NCI-H1048 (cell line): ENCODE data around the gene DBNDD1.
"Not testable (repeated sequence)": the region's sequence is repeated elsewhere in the genome, so short reads cannot be mapped to it uniquely, and the experiment has no call there.

Experiments used
- DNase-seq: peaks from one replicate; lab custom pipeline; 2025; lab: John Stamatoyannopoulos, UW

Gene DBNDD1, protein sequence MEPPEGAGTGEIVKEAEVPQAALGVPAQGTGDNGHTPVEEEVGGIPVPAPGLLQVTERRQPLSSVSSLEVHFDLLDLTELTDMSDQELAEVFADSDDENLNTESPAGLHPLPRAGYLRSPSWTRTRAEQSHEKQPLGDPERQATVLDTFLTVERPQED

DNA sequence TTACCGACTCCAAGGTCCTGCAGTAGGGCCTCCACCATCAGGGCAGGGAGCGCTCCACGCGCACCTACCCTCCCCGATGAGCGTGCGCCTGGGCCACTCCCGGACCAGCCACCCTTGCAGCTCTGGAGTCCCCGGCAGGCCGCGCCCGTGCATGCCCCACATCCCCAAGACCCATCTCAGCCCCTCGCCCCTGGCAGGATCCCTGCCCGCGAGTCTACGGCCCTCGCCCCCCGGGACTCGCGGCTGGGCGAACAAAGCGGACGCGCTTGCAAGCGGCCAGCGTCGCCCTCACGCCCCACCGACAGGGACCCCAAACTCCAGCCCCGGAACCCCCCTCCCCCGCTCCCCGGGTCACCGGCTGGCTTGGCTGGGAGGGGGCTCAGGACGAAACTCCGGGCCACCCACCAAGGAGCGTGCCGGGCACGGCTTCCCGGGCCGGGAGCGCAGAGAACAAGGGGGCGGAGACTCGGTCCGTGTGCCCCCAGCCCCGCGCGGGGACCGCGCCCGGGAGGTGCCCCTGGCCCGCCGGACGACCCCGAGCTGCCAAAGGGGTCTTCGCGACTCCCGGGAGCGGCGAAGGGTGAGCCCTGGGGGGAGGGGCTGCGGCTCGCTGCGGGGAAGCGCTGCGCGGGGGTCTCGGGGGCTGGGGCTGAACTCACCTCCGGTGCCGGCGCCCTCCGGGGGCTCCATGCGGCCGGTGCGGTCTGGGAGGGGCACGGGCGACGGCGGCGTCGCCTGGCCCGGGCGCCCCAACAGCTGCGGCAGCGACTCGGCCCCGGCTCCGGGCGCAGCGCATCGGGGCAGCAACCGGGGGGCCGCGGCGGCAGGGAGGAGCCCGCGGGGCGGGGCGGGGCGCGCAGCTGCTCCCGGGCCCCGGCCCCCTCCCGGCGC is at the start of gene DBNDD1:
DBNDD1 (minus strand) TSS at position 805 of the 891 bp plus-strand sequence; CDS start at position 690, 115 bp downstream.
- DNase-seq: no peak

DNA sequence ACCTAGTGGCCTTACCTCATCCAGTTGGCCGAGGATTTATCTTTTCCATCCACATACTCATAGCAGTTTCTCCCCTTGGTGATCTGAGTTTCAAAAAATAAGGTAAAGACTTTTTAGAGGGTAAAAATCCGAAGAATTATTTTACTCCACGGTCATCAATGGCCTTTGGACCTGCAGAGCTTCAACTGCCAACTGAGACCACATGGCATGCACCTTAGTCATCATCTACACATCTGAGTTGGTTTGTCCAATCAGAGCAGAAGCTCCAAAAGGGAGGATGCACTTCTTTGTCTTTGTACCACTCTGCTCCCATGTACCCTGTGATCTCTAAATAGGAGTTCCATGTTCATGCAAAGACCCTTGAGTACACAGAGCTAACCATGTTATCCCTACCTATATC is 42.2 kb upstream of the DBNDD1 start:
- DNase-seq: no peak

DNA sequence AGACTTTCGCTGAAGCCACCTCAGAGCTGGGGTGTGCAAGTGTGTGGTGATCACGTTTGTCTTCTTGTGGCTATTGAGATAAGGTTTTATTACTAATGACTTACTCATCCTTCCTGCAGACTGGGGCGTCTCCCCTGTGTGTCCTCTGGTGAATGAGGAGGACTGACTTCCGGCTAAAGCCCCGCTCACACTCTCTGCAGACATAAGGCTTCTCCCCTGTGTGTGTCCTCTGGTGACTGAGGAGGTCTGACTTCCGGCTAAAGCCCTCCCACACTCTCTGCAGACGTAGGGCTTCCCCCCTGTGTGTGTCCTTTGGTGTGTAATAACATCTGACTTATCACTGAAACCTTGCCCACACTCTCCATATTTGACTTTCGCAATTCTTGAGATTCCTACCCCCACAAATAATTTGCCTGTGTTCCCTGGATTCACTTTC is 38.5 kb upstream of the DBNDD1 start:
- no peak for DNase-seq

DNA sequence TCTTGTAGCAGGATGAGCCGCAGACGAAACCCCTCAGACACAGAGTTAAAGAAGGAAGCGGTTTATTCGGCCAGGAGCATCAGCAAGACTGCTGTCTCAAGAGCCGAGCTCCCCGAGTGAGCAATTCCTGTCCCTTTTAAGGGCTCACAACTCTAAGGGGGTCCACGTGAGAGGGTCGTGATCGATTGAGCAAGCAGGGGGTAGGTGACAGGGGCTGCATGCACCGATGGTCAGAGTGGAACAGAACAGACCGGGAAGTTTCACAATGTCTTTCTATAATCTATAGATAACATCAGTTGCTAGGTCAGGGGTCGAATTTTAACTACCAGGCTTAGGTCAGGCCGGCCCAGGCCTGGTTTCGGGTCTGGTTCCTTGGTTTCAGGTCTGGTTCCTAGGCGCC is 37.3 kb upstream of the DBNDD1 start:
- DNase-seq: not testable (repeated sequence)

DNA sequence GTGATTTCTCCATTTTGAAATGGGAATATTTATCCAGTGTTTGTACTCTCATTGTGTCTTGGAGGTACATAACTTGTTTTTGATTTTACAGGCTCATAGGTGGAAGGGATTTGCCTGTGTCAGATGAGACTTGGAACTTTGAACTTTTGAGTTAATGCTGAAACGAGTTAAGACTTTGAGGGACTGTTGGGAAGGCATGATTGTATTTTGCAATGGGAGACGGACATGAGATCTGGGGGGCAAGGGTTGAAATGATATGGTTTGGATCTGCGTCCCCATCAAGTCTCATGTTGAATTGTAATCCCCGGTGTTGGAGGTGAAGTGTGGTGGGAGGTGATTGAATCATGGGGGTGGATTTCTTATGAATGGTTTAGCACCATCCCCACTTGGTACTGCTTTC is 36.1 kb upstream of the DBNDD1 start:
- no peak for DNase-seq

DNA sequence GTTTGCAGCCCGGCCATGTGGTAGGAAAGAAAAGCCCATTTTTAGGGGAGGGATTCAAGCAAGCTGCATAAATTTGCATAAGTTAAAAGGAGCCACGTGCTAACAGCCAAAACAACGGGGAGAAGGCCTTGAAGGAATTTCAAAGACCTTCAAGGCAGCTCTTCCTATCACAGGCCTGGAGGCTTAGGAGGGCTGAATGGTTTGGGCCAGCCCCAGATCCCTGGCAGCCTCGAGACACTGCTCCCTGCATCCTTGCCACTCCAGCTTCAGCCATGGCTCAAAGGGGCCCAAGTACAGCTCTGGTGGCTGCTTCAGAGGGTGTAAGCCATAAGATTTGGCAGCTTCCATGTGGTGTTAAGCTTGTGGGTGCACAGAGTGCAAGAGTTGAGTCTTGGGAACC is 35.3 kb upstream of the DBNDD1 start:
- DNase-seq: no peak

DNA sequence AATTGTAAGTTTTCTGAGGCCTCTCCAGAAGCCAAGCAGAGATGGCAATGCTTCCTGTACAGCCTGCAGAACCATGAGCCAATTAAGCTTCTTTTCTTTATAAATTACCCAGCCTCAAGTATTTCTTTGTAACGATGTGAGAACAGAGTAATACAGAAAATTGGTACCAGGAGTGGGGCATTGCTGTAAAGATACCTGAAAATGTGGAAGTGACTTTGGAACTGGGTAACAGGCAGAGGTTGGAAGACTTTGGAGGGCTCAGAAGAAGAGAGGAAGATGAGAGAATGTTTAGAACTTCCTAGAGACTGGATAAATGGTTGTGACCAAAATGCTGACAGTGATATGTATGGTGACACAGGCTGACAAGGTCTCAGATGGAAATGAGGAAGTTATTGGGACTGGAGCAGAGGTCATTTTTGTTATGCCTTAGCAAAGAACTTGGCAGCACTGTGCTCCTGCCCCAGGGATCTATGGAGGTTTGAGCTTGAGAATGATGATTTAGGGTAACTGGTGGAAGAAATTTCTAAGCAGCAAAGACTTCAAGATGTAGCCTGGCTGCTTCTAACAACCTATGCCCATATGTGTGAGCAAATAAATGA is 34.7 kb upstream of the DBNDD1 start:
- DNase-seq: no peak

DNA sequence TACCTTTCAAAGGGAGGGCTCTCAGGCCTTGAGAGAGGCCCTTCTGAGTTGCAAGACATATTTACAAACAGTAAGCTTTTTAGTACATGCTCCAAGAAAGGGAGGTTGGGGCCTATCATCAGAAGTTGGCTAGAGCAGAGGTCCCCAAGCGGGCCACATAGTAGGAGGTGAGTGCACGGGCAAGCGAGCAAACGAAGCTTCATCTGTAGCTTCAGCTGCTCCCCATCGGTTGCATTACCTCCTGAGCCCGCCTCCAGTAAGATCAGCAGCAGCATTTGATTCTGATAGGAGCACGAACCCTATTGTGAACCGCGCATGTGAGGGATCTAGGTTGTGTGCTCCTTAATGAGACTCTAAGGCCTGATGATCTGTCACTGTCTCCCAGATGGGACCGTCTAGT is 31.7 kb upstream of the DBNDD1 start:
- DNase-seq: no peak

DNA sequence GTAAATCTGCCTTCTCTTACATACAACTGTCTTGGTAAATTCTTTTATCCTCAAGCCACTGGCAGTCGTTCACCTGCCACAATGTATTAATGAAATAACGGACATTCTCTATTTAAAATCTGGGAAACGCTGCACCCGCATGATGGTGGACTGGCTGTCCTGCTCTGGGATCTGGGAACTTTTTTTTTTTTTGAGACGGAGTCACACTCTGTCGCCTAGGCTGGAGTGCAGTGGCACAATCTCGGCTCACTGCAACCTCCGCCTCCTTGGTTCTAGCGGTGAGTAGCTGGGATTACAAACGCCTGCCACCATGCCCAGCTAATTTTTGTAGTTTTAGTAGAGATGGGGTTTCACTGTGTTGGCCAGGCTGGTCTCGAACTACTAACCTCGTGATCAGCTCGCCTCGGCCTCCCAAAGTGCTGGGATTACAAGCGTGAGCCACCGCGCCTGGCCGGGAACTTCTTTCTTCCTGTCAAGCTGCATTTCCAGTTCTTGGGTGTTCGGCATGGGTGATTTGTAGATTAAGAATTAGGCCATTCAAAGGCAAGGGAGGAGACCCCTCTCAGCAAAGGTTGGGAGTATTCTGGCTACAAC is 29.6 kb upstream of the DBNDD1 start:
- no peak for DNase-seq

DNA sequence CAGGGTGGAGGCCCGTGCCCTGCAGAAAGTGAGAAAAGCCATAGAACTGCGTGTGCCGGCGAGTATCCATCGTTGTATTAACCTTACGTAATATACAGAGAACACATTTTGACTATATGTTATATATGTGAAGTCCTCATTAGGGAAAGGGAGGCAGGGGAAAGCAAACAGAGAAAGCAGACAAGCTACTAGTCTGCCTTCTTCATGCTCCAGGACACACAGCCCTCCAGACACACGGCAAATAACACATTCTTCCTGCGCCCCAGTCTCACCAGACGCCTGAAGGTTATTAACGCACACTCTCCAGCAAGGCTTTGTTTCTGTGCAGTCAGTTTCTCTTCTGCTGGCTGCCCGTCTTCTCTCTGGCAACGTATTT is 29.1 kb upstream of the DBNDD1 start:
- DNase-seq: no peak

DNA sequence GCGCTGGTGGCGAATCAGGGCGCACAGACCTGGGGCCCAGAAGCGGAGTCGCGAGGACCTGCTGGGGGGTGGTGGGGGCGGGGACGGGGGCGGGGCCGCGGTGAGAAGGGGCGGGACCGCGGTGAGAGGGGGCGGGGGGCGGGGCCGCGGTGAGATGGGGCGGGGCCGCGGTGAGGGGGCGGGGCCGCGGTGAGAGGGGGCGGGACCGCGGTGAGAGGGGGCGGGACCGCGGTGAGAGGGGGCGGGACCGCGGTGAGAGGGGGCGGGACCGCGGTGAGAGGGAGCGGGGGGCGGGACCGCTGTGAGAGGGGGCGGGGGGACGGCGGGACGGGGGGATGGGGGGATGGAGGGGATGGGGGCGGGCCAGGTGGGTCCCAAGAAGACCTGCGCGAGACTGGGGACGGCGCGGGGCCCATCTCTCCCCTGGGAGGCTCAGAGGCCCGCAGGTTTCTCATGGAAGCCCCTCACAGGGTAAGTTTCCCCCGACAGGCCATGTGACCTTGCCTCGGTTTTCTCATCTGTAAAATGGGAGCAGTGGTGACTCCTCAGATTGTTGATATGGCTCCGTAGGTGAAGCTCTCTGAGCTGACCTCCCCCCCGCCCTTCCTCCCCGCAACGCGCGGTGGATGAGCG is 28.6 kb upstream of the DBNDD1 start:
- DNase-seq: no peak

DNA sequence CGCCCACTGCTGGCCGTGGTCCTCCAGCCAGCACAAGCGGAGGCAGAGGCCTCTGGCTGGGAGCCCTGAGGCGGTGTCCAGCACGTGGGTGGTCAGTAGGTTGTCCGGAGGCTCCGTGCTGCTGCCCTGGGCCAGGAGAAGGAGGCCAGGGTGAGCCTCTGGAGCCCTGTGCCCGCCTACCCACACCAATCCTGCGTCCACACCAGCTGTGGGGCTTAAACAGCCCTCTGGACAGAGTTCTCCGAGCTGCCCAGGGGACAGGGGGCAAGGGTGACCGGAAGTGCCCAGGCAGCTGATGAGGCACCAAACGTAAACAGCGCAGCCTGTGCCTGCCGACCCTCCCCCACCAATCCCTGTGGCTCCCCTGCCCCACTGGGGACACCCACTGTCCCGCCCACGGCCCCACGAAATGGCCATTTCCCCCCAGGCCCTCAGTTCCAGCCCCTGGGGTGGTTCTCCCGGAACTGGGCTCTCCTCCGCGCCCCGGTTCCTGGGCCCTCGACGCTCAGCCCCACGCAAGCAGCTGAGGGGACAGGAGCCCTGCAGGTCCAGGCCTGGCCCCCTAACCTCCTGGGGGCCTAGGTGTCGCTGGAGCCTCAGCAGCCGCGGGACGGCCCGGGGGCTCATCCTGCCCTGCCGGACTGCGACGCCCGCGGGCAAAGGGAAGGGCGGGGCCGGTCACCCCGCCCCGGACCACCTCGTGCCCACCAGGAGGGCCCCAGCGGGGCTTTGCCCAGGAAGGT is 27.9 kb upstream of the DBNDD1 start:
- DNase-seq: no peak

DNA sequence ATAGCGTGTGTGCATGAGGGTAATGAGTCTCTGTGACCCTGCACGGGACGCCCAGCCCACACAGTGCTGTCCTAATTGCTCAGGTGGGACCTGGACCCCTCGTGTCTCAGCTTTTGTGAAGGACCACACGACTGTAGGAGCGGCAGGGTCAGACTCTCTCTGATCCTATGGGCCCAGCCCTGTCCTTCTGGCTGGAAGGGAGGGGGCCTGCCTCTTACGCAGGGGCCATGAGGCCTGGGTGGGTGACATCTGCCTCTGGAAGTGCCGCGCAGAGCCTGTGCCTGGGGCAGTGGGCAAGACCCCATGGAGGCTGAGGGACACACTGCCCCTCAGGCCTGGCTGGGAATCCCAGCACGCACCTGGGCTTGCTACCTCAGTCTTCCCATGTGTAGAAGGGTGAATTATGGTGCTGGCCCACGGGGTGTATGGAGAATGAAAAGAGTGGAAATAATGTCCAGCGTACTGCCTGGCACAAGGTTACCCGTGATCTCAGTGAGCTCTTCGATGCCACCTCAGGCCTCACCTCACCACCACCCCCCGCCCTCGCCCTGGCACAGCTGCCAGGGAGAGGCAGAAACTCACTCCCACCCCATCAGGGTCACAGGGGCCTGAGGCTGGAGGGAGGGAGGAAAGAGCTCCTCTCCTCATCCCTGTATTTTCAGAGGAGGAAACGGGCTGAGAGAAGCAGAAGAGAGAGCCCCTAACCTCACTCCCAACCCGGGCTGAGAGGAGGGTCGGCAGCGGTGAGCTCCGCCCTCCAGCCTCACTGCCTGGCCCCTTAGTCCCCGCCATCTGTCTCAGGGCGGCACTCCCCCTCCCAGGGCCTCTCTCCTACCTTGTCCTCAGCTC is 27.1 kb upstream of the DBNDD1 start:
- no peak for DNase-seq

DNA sequence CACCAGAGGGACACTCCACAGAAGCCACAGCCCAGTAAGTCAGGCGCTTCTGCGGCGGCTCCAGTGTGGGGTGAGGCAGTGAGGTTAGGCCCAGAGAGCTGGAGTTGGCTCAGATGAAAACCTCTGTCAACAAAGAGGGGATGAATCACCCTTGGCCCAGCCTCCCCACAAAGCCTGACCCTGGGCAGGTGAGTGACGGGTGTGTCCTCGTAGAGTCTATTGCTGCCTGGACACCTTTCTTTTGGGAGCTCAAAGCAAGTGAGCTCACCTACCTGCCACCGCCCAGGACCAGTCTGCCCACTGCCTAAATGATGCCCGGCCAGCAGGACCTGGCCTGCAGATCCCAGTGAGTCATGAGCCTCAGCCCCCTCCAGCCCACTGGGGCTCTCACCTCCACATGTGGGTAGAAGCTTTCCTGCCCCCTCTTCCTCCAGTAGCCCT is 24.9 kb upstream of the DBNDD1 start:
- no peak for DNase-seq

DNA sequence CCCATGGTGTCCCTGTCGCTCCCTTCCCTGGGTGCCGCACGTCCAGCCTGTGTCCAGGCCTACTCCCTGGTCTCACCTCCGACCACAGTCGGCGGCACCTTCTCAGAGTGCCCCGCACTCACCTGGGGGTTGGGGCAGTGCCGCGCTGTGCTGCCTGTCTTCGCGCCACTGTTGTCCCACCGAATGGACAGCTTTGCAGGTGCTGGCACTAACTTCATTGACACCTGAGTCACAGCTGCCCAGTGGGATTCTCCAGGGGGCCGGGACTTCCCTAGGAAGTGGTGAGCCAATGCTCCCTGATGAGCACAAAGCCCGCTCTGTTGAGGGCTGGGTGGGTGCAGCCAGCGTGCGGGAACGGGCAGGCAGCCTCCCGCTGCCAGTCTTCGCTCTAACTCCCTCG is 24.3 kb upstream of the DBNDD1 start:
- DNase-seq: no peak

DNA sequence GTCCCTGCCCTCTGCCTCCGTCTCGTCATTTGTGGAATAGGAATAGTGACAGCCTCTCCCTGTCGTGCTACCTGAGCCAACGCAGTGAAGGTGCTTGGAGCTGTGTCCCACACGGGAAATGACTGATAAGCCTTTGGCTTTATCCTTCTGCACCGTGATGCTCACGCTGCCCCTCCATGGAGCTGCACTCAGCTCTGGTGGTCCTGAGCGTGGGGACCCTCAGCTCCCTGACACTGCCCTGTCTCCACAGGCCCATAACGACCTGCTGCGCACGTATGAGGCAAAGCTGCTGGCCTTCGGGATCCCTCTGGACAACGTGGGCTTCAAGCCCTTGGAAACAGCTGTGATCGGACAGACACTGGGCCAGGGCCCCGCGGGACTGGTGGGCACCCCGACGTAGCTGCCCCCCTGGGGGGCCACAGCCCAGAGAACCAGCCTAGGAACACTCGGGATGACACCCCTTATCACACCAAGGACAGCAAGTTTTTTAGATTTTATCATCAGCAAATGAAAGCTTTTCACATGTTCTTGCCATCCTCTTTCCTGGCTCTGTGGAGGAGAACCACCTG is 23.8 kb upstream of the DBNDD1 start:
- no peak for DNase-seq

DNA sequence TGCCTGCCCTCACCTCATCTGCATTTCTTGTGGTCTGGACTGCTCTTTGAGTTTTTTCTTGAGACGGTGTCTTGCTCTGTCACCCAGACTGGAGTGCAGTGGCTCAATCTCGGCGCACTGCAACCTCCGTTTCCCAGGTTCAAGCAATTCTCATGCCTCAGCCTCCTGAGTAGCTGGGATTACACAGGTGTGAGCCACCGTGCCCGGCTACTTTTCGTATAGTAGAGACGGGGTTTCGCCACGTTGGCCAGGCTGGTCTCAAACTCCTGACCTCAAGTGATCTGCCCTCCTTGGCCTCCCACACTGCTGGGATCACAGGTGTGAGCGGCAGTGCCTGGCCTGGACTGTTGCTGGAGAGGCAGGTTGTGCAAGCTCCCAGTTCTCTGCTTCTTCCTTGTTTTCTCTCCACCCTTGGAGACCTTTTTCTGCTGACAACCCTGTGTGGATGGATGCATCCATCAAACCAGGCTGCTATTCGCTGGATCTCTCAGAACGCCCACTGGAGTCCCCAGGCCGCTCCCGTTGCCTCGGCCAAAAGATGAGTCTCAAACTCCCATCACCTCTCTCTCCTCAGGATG is 22.7 kb upstream of the DBNDD1 start:
- no peak for DNase-seq

DNA sequence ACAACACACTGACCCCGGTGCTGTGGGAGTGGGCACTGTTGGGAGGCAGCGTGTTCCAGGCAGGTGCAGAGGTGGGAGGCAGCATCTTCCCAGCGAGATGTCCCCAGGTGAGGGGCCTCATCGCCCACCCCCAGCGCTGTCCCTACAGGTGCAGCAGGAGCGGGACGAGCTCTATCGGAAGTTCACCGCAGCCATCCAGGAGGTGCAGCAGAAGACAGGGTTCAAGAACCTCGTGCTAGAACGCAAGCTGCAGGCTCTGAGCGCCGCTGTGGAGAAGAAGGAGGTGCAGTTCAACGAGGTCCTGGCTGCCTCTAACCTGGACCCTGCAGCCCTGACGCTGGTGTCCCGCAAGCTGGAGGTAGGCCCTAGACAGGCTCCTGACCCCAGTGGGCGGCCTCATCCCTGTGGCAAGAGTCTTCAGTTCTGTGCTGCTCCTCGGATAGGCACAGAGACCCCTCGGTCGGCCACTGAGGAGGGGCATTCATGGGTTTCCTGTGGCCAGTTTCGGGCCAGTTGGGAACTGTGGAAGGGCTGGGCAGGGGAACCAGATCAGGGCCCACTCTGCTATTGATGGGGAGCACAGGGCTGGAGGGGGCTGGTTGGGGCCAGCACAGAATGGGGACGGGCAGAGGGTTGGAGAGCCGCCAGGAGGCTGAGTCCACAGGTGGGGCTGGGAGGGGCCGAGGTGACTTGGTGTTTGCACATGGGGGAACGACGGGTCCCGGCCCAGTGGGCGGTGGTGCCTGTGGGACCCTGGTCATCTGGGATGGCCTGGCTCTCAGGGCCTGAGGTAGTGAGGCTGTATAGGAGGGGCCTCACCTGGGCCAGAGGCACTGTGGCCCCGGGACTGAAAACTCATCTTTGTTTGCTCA is 21.1 kb upstream of the DBNDD1 start:
- DNase-seq: no peak

DNA sequence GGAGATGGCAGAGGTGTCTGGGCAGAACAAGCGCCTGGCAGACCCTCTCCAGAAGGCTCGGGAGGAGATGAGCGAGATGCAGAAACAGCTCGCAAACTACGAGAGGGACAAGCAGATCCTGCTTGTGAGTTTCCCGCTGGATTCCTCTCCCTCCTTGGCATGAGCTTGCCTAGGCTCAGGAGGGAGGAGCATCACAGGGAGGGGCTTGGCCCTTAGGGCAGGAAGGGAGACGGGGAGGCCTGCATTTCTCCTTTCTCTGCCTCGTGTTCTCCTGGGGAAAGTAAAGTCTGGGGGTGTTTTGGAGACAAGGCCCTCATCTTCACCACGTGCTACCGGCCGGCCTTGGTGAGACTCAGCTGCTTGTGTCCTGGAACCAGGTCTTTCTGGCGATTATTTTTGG is 18.0 kb upstream of the DBNDD1 start:
- DNase-seq: no peak
